NAMALWA (cell line): ENCODE measurements around the gene NFYC.

ENCODE experiments used
- DNase-seq: peaks from one replicate; pipeline ENCODE4 v3.0.0-alpha.2; 2015; ENCODE audit warnings: low spot score

NFYC gene

DNA sequence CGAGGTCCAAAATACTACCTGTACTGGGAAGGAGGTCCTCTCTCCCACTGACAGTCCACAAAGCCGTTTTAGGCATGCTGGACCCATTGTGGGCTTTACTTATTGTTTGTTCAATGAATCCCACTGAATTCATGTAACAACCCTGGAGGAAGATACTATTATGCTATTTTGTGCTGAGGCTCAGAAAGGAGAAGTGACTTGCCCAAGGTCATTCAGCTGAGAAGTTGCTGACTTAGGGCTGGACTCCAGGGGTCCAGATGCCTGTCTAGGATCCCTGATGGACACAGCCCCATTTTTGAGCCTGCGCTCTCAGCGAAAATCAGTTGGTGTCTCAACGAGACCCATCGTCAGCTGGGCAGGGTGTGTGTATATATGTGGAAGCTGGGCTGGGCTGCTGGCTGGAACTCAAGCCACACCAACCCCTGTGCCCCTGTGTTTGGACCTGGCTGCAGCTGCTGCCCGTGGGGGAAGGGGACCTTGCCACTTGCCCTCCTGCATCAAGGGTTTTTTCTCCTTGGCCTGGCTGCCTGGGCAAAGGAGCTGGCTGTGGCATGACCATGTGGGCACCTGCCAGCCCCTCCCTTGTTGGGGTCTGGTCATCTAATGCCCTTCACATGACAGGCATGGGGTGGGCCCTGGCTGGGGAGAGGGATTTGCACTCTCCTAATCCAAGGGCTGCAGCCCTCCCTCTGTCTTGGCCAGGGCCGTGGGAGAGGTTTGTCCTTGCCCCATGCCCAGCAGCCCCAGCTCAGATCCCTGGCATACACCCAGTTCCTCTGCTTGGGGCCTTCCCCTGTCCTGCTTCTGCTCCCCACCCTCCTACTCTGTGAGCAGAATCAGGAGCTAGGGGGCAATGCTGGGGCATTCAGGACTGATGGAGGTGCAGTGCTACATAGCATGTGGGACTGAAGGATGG is 107.1 kb downstream of the NFYC start:
- DNase-seq: no peak

GRCh38 chr1:40799351-40799867 is 107.9 kb downstream of the NFYC start:
- no peak for DNase-seq

- DNase-seq: no peak
These were observed 110.2 kb downstream of the NFYC start for GRCh38 chr1:40801742-40802077.

- peak; percentile 68 for DNase-seq
These were observed 110.7 kb downstream of the NFYC start for GRCh38 chr1:40802078-40802741.

DNA sequence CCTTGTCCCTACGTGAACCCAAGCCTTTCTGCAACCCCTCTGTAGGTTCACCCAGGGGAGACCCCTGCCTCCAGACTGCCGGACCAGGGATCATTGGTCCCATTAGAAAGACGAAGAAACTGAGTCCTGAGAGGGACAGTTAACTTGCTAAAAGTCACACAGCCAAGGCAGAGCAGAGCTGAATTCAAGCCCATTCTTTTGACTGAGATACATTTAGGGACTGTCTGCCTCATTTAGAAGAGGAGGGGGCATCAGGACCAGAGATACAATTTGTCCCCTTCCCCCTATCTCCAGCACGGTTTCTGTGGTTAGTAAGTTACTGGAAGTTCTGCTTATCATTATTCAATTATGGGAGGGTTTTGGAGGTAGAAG is 111.2 kb downstream of the NFYC start:
- no peak for DNase-seq

DNA sequence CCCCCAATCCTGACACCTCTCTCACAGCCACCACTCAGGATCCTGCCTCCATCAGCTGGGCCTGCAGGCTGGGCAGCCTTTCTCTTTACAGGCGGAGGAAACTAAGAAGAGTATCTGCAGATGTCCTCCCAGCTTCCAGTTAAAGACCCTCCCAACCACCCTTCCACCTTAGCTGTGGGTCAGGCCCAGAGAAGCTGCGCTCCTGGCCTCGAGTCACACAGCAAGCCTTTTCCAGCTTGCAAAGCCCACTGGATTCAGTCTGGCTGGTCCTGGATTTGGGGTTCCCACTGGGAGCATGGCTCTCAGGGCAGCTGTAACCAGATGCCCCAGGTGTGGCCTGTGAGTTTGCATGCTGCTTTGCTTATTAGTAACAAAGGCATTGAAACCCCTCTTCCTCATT is 111.9 kb downstream of the NFYC start:
- DNase-seq: no peak

DNA sequence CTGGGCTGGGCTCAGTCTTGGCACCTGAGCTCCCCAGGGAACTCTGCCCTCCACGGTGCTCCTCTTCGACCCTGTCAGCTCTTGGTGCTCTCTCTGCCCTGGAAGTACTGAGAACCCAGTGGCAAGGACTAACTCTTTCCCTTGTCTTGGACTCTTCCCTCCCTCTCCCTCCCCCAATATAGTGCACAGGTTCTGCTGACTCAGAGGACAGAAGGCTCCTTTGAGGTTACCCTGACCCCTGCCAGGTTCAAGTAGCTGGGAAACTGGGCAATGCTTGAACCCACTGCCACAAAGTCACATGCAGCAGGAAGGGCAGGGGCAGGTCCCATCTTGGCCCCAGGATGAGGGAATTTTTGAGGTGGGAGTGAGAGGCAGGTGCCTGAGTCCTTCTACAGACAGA is 112.4 kb downstream of the NFYC start:
- no peak for DNase-seq

DNA sequence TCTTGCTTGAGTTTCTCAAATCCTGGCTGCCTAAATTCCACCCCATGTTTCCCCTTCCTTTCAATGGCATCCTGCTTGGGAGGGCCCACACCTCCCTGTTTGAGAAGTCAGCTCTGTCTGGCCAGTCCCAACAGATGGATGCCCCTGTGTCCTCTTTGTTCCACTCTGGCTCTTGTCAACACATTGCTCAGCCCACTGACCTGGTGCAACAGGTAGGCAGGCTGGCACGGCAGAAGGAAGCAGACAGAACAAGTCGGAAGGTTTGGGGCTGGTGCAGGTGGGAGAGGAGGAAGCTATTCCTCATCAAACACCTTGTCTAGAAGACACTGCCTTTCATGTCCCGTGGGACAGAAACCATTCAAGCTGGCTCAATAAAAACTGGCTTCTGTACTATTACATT is 114.7 kb downstream of the NFYC start:
- DNase-seq: no peak

DNA sequence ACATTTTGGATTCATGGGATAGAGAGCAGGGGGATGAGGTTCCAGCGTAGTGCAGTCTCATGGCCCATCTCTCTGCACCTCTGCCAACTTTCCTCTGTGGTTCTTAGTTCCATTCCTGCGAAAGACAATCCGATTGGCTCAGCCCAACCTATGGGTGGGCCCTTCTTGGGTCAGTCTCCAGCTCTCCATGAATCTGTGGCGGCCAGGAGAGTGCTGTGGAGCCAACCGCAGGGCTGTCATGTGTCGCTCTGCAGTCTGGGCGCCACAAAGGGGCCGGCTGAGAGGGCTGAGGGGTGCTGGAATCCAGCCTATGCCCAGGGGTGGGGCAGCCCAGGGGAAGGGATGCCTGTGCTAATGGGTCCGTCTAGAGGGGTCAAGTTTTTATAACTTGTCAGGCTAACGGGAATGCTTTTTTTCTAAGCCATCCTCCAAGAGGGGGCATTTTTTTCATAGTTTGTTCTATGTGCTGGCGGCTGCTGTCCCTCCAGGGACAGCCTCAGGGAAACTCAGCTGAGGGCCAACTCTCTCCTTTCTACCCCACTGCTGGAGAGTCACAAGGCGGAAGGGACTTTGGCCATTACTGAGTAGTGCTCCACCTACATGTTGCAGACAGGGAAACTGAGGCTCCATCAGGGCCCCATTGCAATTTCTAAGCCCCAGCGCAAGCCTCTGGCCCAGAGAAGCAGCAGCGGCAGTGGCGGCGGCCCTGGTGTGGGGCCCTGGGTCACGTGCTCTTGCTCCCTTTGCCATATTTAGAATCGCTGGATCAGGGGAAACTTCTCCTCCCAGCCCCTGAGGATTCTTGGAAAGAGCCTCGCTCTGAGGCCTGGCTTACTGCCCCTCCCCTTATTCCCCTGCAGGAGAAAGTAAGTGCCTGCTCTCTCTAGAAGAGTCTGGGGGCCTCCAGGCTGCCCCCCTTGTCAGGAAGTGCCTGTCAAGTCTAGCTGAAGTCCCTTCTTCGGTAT is 115.5 kb downstream of the NFYC start:
- no peak for DNase-seq

GRCh38 chr1:40808002-40808401 is 116.5 kb downstream of the NFYC start:
- DNase-seq: no peak

DNA sequence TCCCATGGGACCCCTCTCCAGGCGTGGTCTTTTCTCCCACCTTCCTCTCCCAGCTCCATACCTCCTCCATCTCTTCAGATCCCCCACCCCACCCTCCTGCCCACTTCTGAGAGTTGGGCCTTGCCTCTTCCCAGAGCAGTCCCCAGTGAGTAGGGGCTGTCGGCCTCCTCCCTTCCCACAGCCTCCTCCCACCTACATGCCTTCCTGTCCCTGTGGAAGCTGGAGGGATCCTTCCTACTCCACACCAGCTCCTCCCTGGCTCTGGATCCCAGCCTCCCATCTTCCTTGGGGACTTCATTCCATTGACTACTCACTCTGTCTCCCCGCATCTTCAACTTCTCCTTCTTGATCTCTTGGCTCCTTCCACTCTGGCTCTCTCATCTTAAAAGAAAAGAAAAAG is 116.9 kb downstream of the NFYC start:
- no peak for DNase-seq

DNA sequence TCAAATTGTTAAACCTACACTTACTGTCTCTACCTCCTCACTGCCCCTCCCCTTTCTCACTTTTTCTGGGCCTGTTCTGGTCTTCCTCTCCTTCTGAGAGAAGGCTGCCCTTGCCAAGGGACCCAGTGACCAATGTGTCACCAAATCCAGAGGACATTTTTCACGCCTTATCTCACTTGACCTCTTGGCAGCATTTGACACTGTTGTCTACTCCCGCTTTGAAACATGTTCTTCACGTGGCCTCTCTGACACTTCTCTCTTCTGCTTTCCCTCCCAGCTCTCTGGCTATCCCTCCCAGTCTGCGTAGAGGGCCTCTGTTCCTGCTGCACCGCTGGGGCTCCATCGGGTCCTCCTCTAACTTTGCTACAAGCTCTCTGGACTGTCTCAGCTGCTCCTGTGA is 117.4 kb downstream of the NFYC start:
- DNase-seq: no peak

- DNase-seq: no peak
These were observed 119.4 kb downstream of the NFYC start for GRCh38 chr1:40810927-40811326.

- no peak for DNase-seq
These were observed 123.9 kb downstream of the NFYC start for GRCh38 chr1:40815420-40815819.

DNA sequence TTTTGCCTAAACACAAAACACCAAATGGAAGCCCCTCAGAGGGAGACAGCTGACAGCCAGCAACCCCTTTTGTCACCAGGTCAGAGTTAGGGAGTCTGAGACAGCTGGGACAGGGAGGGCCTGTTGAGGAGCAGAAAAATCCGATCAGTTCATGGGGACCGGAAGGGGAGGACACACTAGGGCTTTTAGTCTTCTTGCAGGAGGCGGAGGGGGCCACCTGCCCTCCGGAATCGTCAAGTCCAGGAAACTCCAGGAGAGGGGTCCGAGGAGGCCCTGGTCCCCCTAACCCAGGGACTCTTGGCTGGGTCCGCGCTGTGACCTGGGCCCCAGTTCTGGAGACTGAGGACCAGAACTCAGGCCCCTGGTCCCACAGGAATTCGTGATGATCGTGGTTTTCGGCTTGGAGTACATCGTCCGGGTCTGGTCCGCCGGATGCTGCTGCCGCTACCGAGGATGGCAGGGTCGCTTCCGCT is 126.3 kb downstream of the NFYC start:
- DNase-seq: no peak

DNA sequence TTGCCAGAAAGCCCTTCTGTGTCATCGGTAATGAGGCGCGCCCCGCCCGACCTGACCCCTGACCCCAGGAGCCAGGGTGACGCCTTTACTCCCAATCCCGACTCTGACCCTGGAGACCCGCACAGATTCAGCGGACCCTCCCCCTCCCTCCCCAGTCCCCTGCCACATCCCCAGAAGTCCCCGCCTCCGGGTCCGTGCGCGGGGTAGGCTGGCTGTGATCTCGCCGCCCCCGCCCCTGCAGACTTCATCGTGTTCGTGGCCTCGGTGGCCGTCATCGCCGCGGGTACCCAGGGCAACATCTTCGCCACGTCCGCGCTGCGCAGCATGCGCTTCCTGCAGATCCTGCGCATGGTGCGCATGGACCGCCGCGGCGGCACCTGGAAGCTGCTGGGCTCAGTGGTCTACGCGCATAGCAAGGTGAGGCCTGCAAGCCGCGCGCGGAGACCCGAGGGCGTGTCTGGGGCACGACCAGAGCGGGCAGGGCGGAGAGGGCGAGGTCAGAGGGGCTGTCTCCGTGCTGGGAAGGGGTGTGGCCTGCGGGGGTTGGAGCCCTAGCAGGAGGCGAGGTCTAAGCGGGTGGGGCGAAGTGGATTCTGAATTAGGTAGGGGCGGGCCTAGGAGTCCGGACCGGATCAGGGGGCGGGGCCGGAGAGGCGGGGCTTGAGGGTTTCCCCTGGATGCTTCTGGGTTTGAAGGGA is 126.9 kb downstream of the NFYC start:
- no peak for DNase-seq

- DNase-seq: no peak
These were observed 127.6 kb downstream of the NFYC start for GRCh38 chr1:40819101-40819500.

GRCh38 chr1:40820251-40820797 is 128.8 kb downstream of the NFYC start:
- DNase-seq: no peak
